Activated CD4-positive, alpha-beta T cell treated with anti-CD3 and anti-CD28 coated beads, Interleukin-2, amount 50 U/mL, for 4 hours (primary cell): ENCODE measurements around the gene E2F2.
"Not testable (repeated sequence)": the region's sequence is repeated elsewhere in the genome, so short reads cannot be mapped to it uniquely, and the experiment has no call there.

ENCODE experiments used
- DNase-seq, 2 experiments: peaks; one replicate each; pipeline ENCODE4 v3.0.0-alpha.2; 2020

Gene E2F2

DNA sequence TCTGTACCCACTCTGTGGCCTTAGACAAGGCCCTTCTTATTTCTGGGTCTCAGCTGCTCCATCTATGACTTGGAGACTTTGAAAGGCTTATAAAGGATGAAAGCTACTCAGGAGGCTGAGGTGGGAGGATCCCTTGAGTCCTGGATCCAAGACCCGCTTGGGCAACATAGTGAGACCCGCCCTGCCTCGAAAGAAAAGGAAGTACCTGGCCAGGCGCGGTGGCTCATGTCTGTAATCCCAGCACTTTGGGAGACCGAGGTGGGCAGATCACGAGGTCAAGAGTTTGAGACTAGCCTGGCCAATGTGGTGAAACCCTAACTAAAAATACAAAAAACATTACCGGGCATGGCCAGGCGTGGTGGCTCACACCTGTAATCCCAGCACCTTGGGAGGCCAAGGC lies 14.8 kb upstream of the E2F2 start:
- no peak for DNase-seq

DNA sequence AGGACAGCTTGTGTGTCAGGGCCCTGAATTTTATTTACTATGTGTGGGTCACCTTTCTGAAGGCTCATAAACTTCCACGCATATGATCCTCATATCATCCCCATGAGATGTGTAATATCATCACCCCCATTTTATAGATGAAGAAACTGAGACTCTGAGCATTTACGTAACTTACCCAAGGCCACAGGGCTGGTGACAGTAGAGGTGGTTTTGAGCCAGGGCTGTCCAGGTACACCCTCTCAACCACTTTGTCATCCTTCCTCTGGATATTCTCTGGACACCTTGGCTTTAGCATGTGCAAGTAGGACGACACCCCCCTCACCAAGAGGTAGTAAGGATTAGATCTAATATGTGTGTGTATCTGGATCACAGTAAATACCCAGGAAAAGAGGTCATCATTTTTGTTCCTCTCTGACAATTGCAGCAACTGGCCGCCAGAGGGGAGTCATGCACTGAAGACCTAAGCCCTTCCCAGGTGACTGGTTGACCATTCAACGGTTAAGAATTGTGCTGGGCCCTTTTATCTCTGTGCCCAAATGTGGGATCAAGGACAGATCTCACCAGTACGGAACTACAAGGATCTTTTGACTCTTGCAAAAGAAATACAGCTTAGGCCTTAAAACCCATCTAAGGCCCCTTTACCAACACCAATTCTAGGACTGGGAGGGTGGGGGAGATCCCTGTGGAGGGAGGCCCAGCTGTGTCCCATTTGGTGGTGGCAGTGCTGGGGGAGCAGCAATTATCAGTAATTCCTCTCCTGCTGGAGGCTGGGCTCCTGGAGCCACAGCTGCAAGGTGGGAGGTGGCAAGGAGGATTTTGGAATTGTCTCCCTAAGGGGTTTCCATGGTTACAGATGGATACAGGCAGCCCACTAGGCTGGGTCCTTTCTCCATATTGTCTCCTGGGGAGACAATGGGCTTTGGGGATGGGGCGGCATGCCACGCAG lies 13.7 kb upstream of the E2F2 start:
- peak; percentile 65 to 69 for DNase-seq

DNA sequence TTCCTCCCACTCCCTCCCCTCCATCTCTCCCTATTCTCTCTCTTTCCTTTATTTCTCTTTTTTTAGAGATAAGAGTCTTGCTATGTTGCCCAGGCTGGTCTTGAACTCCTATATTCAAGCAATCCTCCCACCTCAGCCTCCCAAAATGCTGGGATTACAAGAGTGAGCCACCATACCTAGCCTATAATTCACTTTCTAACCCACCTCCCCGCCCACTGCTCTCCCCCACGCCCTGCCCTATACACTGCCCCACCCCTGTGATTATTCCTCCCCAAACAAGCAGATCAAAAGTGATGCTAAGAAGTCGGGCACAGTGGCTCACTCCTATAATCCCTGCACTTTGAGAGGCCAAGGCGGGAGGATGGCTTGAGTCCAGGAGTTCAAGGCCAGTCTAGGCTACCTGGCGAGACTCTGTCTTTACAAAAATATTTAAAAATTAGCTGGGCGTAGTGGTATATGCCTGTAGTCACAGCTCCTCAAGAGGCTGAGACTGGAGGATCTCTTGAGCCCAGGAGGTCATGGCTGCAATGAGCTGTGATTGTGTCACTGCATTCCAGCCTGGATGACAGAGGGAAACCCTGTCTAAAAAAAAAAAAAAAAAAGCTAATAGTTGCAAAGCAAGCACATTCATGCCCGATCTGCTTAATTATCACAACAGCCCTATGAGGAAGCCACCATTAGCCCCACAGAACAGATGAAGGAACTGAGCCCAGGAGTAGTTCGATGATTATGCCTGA lies 12.8 kb upstream of the E2F2 start:
- DNase-seq = no peak

DNA sequence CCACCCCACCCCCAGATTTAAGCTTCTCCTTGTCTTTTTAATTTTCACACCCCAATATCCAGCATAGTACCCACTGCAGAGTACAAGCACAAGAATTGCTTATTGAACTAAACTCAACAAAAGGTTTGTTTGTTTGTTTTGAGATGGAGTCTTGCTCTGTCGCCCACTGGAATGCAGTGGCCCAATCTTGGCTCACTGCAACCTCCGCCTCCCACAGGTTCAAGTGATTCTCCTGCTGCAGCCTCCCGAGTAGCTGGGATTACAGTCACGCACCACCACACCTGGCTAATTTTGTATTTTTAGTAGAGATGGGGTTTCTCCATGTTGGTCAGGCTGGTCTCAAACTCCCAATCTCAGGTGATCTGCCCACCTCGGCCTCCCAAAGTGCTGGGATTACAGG lies 11.9 kb upstream of the E2F2 start:
- DNase-seq = not testable (repeated sequence)

DNA sequence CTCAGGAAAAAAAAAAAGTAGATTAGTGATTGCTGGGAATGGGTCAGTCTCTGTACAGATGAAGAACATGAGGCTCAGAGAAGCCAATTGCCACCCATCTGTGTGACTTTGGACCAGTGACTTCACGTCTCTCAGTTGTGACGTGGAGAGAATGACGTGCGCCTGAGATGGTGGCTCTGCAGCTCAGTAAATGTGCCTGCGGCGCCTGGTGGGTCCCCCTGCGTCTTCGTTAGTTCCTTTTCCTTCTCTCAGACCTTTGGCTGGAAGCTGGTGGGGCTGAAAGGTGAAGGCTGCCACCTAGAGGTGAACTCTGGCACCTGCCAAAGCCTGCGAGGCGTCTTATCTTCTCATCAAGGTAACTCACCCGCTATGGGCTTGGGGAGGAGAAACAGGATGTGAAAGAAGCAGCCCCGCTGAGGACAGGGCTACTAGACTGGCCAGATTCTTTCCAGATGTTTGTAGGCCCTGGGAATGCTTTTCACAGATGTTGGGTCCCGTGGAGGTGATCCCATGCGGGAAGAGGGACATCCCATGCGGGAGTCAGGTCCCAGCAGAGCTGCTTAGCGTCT lies 8.7 kb upstream of the E2F2 start:
- peak; percentile 88 to 90 for DNase-seq

DNA sequence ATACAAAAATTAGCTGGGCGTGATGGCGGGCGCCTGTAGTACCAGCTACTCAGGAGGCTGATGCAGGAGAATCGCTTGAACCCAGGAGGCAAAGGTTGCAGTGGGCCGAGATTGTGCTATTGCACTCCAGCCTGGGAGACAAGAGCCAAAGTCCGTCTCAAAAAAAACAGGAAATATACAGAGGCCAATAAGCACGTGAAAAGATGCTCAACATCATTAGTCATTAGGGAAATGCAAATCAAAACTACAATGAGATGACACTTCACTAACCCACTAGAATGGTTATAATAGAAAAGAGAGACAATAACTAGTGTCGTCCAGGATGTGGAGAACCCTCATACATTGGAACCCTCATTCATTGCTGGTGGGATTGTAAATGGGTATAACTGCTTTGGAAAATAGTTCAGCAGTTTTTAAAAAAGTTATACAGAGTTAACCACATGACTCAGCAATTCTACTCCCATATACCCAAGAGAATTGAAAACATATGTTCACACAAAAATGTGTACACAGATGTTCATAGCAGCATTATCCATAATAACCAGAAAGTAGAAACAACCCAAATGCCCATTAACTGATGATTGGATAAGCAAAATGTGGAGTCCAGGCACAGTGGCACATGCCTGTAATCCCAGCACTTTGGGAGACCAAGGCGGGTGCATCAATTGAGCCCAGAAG lies 6.4 kb upstream of the E2F2 start:
- DNase-seq = no peak

DNA sequence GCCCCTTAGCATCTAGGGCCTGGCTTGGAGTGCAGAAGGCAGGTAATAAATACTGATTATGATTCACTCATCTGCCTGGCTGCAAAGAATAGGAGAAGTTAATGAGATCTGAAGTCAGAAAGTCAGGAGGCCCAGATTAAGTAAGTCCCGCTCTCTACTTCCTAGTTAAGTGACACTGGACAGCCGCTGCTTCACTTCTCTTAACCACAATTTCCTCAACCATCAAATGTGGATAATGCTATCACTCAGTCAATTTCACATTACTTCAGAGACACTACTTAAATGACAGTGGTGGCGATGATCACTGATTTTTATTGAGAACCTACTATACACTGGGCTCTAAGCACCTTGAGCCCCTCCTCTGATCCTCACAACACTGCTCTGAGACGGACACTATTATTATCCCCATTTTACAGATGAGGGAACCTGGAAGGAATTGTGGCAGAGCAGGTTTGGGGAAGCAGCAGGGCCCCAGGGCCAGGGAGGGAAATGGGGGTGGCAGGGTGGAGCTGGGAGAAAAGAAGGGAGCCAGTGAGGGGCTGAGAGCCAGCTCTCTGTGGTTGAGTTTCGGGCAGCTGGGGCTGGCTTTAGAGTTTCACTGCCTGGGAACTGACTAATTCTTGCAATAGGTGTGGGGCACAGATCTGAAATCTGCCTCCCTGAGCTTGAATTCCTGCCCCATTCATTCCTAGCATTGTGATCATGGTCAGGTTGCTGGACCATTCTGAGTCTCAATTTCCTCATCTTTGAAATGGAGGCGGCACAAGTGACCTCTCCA lies 2.4 kb upstream of the E2F2 start:
- no peak for DNase-seq

DNA sequence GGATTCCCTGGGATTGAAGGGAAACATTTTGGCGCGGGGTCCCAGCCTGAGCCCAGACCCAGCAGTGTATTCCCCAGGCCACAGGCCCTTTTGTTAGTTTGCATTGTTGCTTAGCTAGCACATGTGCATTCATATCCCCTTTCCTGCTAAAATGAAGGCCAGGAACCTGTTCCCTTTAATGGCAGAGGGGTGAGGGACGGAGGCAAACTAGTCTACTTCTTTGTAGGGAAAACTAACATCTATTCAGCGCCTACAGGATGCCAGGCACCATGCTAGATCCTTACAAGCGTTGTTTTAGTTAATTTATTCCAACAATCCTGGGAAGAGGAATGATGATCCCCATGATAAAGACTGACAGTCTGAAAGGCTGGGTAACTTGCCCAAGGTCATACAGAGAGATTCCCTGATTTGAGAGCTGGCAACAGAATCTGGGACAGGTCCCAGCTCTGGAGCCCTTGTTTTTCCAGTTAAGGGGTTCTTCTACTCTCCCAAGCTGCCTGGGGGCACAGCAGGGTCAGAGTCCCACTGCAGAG lies 595 bp upstream of the E2F2 start:
- DNase-seq = no peak

DNA sequence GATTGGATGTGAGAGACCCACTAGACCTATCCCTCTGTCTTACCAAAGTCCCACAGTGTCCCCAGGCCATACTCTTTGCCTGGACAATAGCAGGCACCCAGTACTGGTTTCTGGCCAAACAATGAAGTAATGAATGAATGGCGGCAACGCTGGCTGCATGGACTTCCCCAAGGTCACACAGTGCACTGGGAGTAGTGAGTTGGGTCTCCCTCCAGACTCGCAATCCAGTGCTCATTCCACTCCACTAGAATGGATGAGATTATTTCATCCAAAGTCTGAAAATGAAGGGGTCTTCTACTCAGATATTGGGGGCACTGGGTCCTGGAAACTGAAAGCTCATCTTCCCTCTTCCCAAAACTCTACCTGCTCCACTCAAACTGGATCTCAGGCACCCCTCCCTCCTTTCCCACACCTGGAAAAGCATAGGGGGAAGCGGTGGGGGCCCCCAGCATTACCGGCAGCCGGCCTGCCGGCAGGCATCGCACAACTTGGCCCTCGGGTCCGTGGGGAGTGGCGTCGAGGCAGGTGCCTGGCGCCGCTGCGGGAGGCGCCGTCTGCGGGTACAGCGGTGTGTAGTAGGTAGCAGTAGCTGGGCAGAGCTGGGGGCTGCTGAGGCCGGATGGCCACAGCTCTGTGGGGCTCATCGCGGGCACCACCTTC lies 816 bp downstream of the E2F2 start:
- DNase-seq = no peak

DNA sequence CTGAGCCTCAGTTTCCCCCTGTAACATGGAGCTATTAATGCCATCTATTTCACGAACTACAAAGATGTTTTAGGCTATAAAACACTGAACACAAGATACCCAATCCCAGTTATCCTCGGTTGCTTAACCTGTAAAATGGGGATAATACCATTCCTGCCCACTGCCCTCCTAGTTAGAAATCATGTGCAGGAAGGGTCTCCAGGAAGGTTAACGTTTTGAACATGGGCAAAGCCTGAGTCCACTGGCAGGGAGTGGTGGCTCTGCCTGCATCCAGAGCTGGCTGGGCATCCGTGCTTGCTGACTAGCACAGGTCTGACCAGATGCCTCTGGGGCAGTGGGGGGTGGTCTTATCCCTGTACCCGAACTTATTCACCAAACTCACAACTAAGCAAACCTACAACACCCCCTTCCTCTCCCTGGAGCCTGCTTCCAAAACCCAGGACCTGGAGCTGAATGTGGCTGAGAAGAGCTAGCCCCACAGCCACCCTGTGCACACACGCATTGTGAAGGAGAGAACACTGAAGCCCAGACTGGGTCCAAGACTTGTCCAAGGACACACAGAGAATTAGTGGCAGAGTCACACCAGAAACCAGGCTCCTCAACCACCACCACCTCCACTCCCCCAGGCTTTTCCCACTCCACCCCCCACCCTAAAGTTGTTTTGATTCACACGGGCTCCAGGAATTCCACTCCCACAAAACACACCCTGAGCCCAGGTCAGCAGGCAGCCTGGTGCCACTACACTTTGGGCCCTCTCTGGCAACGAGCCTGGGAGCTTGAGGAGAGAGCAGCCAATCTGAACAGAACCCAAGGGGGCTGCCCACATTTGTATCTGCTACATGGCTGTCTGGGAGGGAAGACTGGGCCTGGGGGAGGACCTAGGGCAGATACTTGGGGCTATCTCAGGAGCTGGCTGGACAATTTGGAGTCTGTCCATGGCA lies 1.6 kb downstream of the E2F2 start:
- no peak for DNase-seq

DNA sequence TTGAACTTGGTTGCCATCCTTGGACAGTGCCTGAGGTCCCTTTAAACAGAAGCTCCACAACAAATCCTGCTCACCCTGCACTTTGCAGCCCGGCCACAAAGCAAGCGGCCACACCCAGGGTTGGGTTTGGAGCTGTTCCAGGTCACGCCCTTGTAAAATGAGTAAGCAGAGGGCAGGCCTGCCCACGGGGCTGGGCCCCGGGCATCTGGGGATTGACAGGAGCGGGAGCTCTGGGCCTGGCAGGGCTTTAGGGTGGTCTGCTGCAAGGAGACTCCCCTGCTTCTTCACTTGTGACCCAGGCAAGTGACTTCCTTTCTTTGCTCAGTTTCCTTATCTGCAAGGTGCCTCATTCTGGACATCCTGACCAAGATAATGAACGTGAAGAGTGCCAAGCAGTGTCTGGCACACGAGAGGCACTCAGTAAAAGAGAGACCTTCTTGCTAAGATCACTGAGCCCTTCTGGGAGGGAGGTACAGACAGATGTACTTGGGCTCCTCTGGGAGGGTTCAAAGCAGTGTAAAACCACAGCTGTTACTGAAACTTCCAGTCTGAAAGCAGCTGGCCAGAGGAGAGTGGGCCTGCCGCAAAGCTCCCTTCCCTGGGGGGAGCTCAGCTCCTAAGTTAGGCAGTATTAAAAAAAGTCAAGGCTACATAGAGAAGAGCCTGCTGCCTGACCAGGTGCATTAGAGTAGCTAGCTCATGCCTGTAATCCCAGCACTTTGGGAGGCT lies 2.6 kb downstream of the E2F2 start:
- peak; percentile 68 to 74 for DNase-seq

DNA sequence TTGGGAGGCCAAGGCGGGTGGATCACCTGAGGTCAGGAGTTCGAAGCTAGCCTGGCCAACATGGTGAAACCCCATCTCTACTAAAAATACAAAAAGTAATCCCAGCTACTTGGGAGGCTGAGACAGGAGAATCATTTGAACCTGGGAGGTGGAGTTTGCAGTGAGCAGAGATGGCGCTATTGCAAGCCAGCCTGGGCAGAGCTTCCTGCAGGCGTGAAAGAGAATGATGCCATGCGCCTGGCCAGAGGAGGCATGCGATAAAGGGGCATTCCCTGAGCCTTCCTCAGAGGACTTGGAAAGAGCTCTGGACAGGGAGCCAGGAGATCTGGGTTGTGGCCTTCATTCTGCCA lies 3.2 kb downstream of the E2F2 start:
- no peak for DNase-seq

DNA sequence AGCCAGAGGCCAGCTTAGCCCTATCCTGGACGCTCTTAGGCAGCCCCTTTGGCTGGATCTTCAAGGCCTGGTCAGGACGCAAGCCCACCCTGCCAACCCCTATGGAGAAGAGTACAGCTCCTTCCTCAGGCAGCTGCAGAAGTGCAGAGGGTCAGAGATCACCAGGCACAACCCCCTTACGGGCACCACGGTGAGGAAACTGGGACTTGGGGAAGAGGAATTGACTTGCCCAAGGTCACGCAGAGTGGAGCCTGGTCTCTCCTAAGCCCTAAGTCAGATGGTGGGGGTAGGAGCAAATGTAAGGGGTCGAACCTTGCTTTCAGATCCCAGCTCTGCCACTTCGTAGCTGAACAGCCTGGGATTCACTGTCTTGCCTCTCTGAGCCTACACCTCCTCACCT lies 3.7 kb downstream of the E2F2 start:
- DNase-seq = no peak

DNA sequence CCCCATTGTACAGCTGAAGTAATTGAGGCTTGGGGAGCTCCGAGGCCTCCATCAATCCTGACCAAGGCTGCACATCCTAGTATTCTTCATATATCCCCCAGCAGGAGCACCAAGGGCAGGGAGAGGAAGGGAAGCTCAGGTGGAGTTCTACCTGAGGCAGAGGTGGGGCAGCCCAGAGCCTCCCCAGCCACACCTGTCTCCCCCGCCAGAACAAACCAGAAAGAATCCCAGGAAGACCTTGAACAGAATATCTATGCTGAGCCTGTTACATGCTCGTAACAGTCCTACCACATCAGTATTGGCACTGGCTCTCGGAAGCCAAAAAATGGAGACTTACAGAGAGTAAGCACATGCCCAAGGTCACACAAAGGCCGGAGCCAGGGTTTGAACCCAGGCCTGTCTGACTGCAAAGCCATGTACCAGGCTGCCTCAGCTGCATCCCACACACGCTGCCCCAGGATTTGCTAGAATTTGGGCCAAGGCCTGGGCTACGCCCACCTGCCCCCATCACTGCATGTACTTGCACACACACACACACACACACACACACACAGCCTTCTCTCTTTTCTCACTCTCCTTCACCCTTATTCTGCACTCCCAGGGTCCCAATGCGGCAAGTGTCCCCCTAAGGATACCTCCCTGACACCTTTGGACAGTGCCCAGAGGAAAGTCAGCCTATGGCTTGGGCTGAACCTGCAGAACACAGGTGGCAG lies 4.5 kb downstream of the E2F2 start:
- DNase-seq = no peak

DNA sequence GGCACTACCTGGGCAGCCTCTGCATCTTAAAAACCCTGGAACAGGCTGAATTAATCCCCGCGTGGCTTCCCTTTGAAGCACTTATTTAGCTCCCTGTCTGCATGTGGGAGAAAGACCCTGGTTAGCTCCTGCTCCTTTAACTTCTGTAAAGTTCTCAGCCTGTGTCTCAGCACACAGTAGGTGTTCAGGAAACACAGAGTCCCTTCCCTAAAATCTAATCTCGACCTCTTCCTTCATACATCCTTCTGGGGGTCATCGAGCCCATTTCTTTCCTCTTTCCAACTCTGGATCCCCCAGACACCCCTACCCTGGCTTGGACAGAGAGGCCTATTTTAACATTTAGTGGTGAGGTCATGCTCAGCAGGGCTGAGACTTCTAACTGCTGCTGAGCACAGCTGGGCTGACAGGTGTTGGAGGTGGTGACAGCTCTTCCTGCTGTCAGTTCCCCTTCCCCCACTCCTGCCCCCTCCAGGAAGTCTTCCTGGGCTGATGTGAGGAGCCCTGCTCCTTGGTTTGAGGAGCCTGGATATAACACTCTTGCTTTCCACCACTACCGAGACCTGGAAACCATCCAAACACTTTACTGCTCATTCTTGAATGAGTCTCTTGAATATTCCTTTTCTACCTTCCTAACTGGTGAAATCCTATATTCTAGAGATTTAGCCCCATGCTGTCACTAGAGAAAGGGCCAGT lies 5.3 kb downstream of the E2F2 start:
- DNase-seq = no peak

DNA sequence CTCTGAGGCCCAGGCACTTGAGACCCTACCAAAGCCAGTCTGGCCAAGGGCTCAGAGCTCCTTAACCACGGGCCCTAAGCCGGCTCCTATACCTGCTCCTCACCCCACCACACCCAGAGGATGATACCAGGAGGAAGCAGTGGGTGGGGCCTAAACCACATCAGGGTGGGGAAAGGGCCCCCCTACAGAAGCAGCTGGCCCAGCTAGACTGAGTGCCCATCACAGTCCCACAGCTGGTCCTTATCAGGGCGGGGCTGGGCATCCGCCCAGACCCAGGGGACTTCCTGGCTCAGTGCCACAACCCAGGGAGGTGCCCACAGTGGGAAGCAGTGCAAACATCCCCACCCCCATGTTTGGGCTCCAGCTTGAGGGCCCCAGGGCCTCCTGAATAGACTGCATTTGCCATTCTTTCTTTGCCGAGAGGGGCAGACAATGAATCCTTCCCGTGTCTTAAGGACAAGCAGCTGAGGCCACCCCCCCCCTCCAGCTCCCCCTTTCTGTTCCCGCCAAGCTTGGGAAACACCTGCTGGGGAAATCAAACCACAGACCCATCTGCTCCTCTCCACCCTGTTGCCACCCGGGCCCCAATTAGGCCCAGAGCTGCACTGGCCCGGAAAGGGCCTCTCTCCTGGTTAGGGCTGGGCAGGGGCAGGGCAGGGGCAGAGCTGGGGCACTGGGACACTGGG lies 6.2 kb downstream of the E2F2 start:
- no peak for DNase-seq

DNA sequence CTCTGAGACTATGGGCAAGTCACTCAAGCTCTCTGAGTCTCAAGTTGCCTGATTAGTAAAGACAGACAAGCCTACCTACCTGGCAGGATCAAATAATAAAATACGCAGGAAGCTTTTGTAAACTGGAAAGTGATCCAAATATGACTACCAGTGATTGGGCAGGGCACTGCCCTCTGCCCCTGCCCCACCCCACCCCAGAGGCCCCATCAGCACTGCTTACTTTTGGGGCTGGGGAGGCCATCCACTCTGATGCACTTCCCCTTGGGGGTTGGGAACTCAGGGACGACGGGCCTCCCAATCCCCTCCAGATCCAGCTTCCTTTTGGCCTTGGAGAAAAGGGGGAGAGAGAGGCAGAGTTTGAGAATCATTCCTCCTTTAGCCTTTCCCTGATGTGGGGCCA lies 6.9 kb downstream of the E2F2 start:
- DNase-seq = no peak
